NCI-H510A treated with DMSO at 0.1 percent for 48 hours (cell line): Measurements from ENCODE around the gene RHOT1.

Source experiments
- DNase-seq: peaks from one replicate; lab custom pipeline; 2025; lab: John Stamatoyannopoulos, UW

RHOT1 gene

GRCh38 chr17:32269377-32269776, 127.1 kb downstream of the RHOT1 start:
- no peak for DNase-seq

- no peak for DNase-seq
These were observed 129.5 kb downstream of the RHOT1 start for GRCh38 chr17:32271844-32272243.

GRCh38 chr17:32274101-32274500, 131.8 kb downstream of the RHOT1 start:
- no peak for DNase-seq

- DNase-seq = no peak
These were observed 132.3 kb downstream of the RHOT1 start for GRCh38 chr17:32274643-32275042.
